Epithelial cell of esophagus (primary cell): Measurements from ENCODE around the gene POLR2H.

ENCODE experiments used
- DNase-seq: peaks from one replicate; pipeline ENCODE4 v3.0.0; 2010; ENCODE audit warnings: low read depth
- H3K4me3 ChIP-seq: 2 replicates; pipeline ENCODE4 v1.5.1; 2011; ENCODE audit warnings: mild to moderate bottlenecking, low read length, control low read depth
- CTCF ChIP-seq: IDR thresholded peaks from 2 replicates; pipeline ENCODE4 v1.5.1; 2011; ENCODE audit warnings: low read depth, mild to moderate bottlenecking, low read length, control low read depth, inconsistent platforms; ENCODE audit not compliant: insufficient read depth; ENCODE audit errors: missing control alignments

Gene POLR2H

GRCh38 chr3:184381261-184382224 is 20.0 kb downstream of the POLR2H start:
- TF ChIP-seq CTCF, result no peak
- no peak for DNase-seq
- no peak overlapping the region for H3K4me3 ChIP-seq

GRCh38 chr3:184382326-184383032 is 21.0 kb downstream of the POLR2H start:
- no peak overlapping the region for H3K4me3 ChIP-seq
- DNase-seq, result no peak
- TF ChIP-seq CTCF, result no peak

GRCh38 chr3:184383033-184383740 is 21.7 kb downstream of the POLR2H start:
- DNase-seq, result no peak
- no peak overlapping the region for H3K4me3 ChIP-seq
- TF ChIP-seq CTCF, result no peak

- no peak overlapping the region for H3K4me3 ChIP-seq
- no peak for DNase-seq
- no peak for TF ChIP-seq CTCF
These were observed 22.8 kb downstream of the POLR2H start for GRCh38 chr3:184384342-184384741.

GRCh38 chr3:184384856-184385422 is 23.4 kb downstream of the POLR2H start:
- TF ChIP-seq CTCF, result no peak
- no peak for DNase-seq
- H3K4me3 ChIP-seq, result no peak overlapping the region

GRCh38 chr3:184386047-184386806 is 24.7 kb downstream of the POLR2H start:
- no peak for DNase-seq
- H3K4me3 ChIP-seq, result no peak overlapping the region
- TF ChIP-seq CTCF, result no peak
